H1 (cell line): ENCODE results near the gene CD28. TPM values are rescaled to one million over a fixed set of nuclear protein-coding genes. Genes with fewer than 3 reads are reported as not detected.

Experiments
- CTCF ChIA-PET: fragments of 300-600 bp; sonication (Branson Sonifier 250); formaldehyde crosslinking; loops from one replicate; lab custom pipeline; 2021; ENCODE audit not compliant: partially characterized antibody; lab: Charles Lee
- POLR2A ChIA-PET: fragments of 300-600 bp; sonication (Branson Sonifier 250); formaldehyde crosslinking; loops from one replicate; lab custom pipeline; 2021; ENCODE audit warnings: inconsistent platforms; ENCODE audit not compliant: partially characterized antibody; lab: Charles Lee
- DNase-seq, 2 experiments: peaks; one replicate each; pipeline versions ENCODE4 v3.0.0 to v3.0.0-alpha.2; 2010 to 2022; ENCODE audit warnings: low spot score in 2 of 2, low read depth in 1 of 2, mixed read lengths in 1 of 2
- FAIRE-seq: peaks from 2 replicates; lab custom pipeline; 2011; peaks lifted over from hg19 to GRCh38; lab: Jason Lieb, UNC
- H2AFZ ChIP-seq: 2 replicates; pipeline ENCODE4 v1.8.1; 2012; ENCODE audit warnings: low read length, inconsistent platforms
- H2AK5ac ChIP-seq: 2 replicates; pipeline ENCODE4 v1.6.1; 2013; ENCODE audit warnings: low read depth, low read length
- H2BK120ac ChIP-seq: replicated peaks from 2 replicates; pipeline ENCODE3; 2013; ENCODE audit warnings: low read depth, low read length, inconsistent platforms
- H2BK12ac ChIP-seq: 2 replicates; pipeline ENCODE4 v1.6.1; 2013; ENCODE audit warnings: low read depth, low read length
- H2BK15ac ChIP-seq: 2 replicates; pipeline ENCODE4 v1.6.1; 2013; ENCODE audit warnings: low read length
- H2BK20ac ChIP-seq: 2 replicates; pipeline ENCODE4 v1.6.1; 2013; ENCODE audit warnings: low read length
- H2BK5ac ChIP-seq: 2 replicates; pipeline ENCODE4 v1.6.1; 2013; ENCODE audit warnings: low read depth, low read length
- H3K14ac ChIP-seq: 2 replicates; pipeline ENCODE4 v1.6.1; 2013; ENCODE audit warnings: inconsistent platforms; ENCODE audit not compliant: insufficient read length
- H3K18ac ChIP-seq: 2 replicates; pipeline ENCODE4 v1.6.1; 2013; ENCODE audit warnings: low read length; ENCODE audit errors: extremely low read depth
- H3K23ac ChIP-seq: 2 replicates; pipeline ENCODE4 v1.6.1; 2013; ENCODE audit warnings: inconsistent platforms; ENCODE audit not compliant: insufficient read length
- H3K23me2 ChIP-seq: 2 replicates; pipeline ENCODE4 v1.6.1; 2013; ENCODE audit warnings: low read depth, low read length
- H3K27ac ChIP-seq: 2 replicates; pipeline ENCODE4 v1.6.1; 2011; ENCODE audit warnings: low read depth, low read length, inconsistent platforms
- H3K27me3 ChIP-seq, 4 experiments: replicated peaks in 1 of 4; 1 replicate in 1 of 4; 2 replicates in 3 of 4; pipeline versions ENCODE4 v1.6.1 to v1.8.1; 2011 to 2013; ENCODE audit warnings: low read length in 3 of 4, mild to moderate bottlenecking in 3 of 4, inconsistent platforms in 2 of 4, mixed read lengths in 2 of 4, moderate library complexity in 1 of 4; ENCODE audit not compliant: control insufficient read depth in 3 of 4, insufficient read depth in 3 of 4; ENCODE audit errors: extremely low read depth in 1 of 4
- H3K36me3 ChIP-seq, 4 experiments: 2 replicates each; pipeline versions ENCODE4 v1.6.1 to v1.8.1; 2011 to 2013; ENCODE audit warnings: mild to moderate bottlenecking in 4 of 4, low read length in 3 of 4, moderate library complexity in 2 of 4, control low read depth in 1 of 4, inconsistent platforms in 1 of 4; ENCODE audit not compliant: insufficient read depth in 4 of 4, control insufficient read depth in 2 of 4
- H3K4ac ChIP-seq: replicated peaks from 2 replicates; pipeline ENCODE3; 2013; ENCODE audit warnings: low read length, low read depth, mixed read lengths, inconsistent platforms; ENCODE audit not compliant: insufficient read length
- H3K4me1 ChIP-seq, 4 experiments: replicated peaks in 1 of 4; 1 replicate in 1 of 4; 2 replicates in 3 of 4; pipeline versions ENCODE4 v1.6.1 to v1.8.1; 2011 to 2013; ENCODE audit warnings: low read length in 3 of 4, inconsistent platforms in 2 of 4, mixed read lengths in 1 of 4; ENCODE audit not compliant: insufficient read depth in 4 of 4, control insufficient read depth in 3 of 4
- H3K4me2 ChIP-seq, 2 experiments: 2 replicates each; pipeline versions ENCODE4 v1.6.1 to v1.8.1; 2011 to 2013; ENCODE audit warnings: low read depth in 2 of 2, low read length in 2 of 2, control low read depth in 1 of 2, inconsistent platforms in 1 of 2, mild to moderate bottlenecking in 1 of 2; ENCODE audit not compliant: insufficient read depth in 1 of 2
- H3K4me3 ChIP-seq, 4 experiments: fragments of 200-600, 300-600 bp in 1 of 4; sonication (generic), shearing (Covaris generic), sonication (Bioruptor Twin) in 1 of 4; 2 replicates each; pipeline versions ENCODE4 v1.5.1 to v1.8.1; 2011 to 2016; ENCODE audit warnings: low read length in 4 of 4, low read depth in 3 of 4, control low read depth in 2 of 4, inconsistent platforms in 2 of 4, mild to moderate bottlenecking in 2 of 4, mixed read lengths in 1 of 4, moderate library complexity in 1 of 4; ENCODE audit not compliant: insufficient read depth in 2 of 4; ENCODE audit errors: extremely low read depth in 1 of 4
- H3K56ac ChIP-seq: replicated peaks from 2 replicates; pipeline ENCODE3; 2013; ENCODE audit warnings: low read depth, mild to moderate bottlenecking, mixed read lengths, low read length, inconsistent platforms; ENCODE audit not compliant: insufficient read length
- H3K79me1 ChIP-seq: 2 replicates; pipeline ENCODE4 v1.6.1; 2013; ENCODE audit warnings: low read depth, low read length, control low read depth
- H3K79me2 ChIP-seq, 2 experiments: 2 replicates each; pipeline versions ENCODE4 v1.6.1 to v1.8.1; 2012 to 2013; ENCODE audit warnings: low read length in 2 of 2, mild to moderate bottlenecking in 2 of 2, inconsistent platforms in 1 of 2; ENCODE audit not compliant: insufficient read depth in 2 of 2, control insufficient read depth in 1 of 2
- H3K9ac ChIP-seq, 4 experiments: replicated peaks in 1 of 4; 1 replicate in 1 of 4; 2 replicates in 3 of 4; pipeline versions ENCODE4 v1.6.1 to v1.8.1; 2011 to 2013; ENCODE audit warnings: low read depth in 3 of 4, low read length in 3 of 4, control low read depth in 2 of 4, mild to moderate bottlenecking in 2 of 4, moderate library complexity in 2 of 4, inconsistent platforms in 1 of 4; ENCODE audit errors: extremely low read depth in 1 of 4
- H3K9me3 ChIP-seq, 2 experiments: 2 replicates each; pipeline versions ENCODE4 v1.6.1 to v1.8.1; 2012 to 2013; ENCODE audit warnings: mild to moderate bottlenecking in 2 of 2, moderate library complexity in 2 of 2, control low read depth in 1 of 2, inconsistent platforms in 1 of 2, low read depth in 1 of 2, low read length in 1 of 2, mixed read lengths in 1 of 2; ENCODE audit not compliant: insufficient read depth in 2 of 2
- H4K20me1 ChIP-seq, 2 experiments: replicated peaks in 1 of 2; 2 replicates each; pipeline versions ENCODE3 to v1.8.1; 2011 to 2013; ENCODE audit warnings: inconsistent platforms in 2 of 2, low read length in 2 of 2, mild to moderate bottlenecking in 1 of 2; ENCODE audit not compliant: insufficient read depth in 2 of 2, control insufficient read depth in 1 of 2
- H4K5ac ChIP-seq: 2 replicates; pipeline ENCODE4 v1.6.1; 2013; ENCODE audit warnings: low read length, low read depth, mixed read lengths, inconsistent platforms; ENCODE audit not compliant: insufficient read length
- H4K8ac ChIP-seq: 2 replicates; pipeline ENCODE4 v1.8.0; 2013; ENCODE audit warnings: mild to moderate bottlenecking, moderate library complexity, low read length, inconsistent platforms; ENCODE audit not compliant: insufficient read depth; ENCODE audit errors: extremely low read depth
- H4K91ac ChIP-seq: replicated peaks from 2 replicates; pipeline ENCODE3; 2013; ENCODE audit warnings: low read length, mixed read lengths, inconsistent platforms; ENCODE audit not compliant: insufficient read length
- CBX5 ChIP-seq: fragments of 300-800, 300-1000 bp; sonication (generic); IDR thresholded peaks from 2 replicates; pipeline ENCODE4 v1.7.1; 2016; ENCODE audit warnings: antibody characterized with exemption, low read length, low read depth
- CBX8 ChIP-seq: fragments of 300-800, 300-1000 bp; sonication (generic); IDR thresholded peaks from 2 replicates; pipeline ENCODE4 v1.7.1; 2016; ENCODE audit warnings: low read depth, low read length, borderline replicate concordance
- CHD2 ChIP-seq: IDR thresholded peaks from 2 replicates; pipeline ENCODE4 v1.6.1; 2012; ENCODE audit warnings: low read length, improper control_type of control experiment
- GTF2F1 ChIP-seq: IDR thresholded peaks from 2 replicates; pipeline ENCODE4 v1.6.1; 2012; ENCODE audit warnings: low read depth, low read length, improper control_type of control experiment, borderline replicate concordance
- HDAC6 ChIP-seq: IDR thresholded peaks from one replicate; pipeline ENCODE4 v1.7.1; 2012; ENCODE audit warnings: low read depth, mild to moderate bottlenecking, inconsistent platforms, low read length, moderate library complexity
- NANOG ChIP-seq: IDR thresholded peaks from 2 replicates; pipeline ENCODE4 v1.6.1; 2011; ENCODE audit warnings: low read length, low read depth, mild to moderate bottlenecking, inconsistent platforms; ENCODE audit not compliant: insufficient read depth, poor library complexity, severe bottlenecking
- PHF8 ChIP-seq: fragments of 200-600 bp; sonication (generic); conservative IDR thresholded peaks from 2 replicates; pipeline ENCODE4 v1.7.1; 2012; ENCODE audit warnings: low read depth, mild to moderate bottlenecking, inconsistent platforms, low read length, moderate library complexity
- SIRT6 ChIP-seq: IDR thresholded peaks from one replicate; pipeline ENCODE4 v1.7.1; 2012; ENCODE audit warnings: low read length, inconsistent platforms
- TAF7 ChIP-seq: optimal IDR thresholded peaks from 2 replicates; pipeline ENCODE3; 2011; ENCODE audit warnings: low read depth, mild to moderate bottlenecking, inconsistent platforms, low read length, moderate library complexity, borderline replicate concordance
- TCF12 ChIP-seq: IDR thresholded peaks from 2 replicates; pipeline ENCODE4 v1.6.1; 2011; ENCODE audit warnings: low read depth, mild to moderate bottlenecking, low read length
- WGBS, 2 experiments: shearing (Covaris generic) in 1 of 2; methylation state at CpG; one replicate each; pipeline versions ENCODE4 v1.1.6 to v1.1.7; 2013 to 2015; ENCODE audit warnings: low lambda C conversion rate in 2 of 2, mixed read lengths in 2 of 2, inconsistent platforms in 1 of 2, low coverage in 1 of 2, missing lambda C conversion rate in 1 of 2; ENCODE audit not compliant: insufficient replicate concordance in 2 of 2, insufficient coverage in 1 of 2, insufficient read length in 1 of 2; ENCODE audit errors: extremely low coverage in 1 of 2, missing lambda C conversion rate in 1 of 2; 5-methylcytosine and 5-hydroxymethylcytosine counted together
- polyA plus RNA-seq, 7 experiments: library from polyadenylated mRNA; depleted of rRNA in 3 of 7; stranded (reverse) in 5 of 7; unstranded in 2 of 7; fragments of >200 nt in 5 of 7; fragments of 200-250 nt in 2 of 7; gene quantifications; 1 replicate in 5 of 7; 2 replicates in 1 of 7; 4 replicates in 1 of 7; pipeline versions ENCODE4 v1.2.1 to v1.2.3, GENCODE V29; 2011 to 2013; ENCODE audit warnings: missing spikeins in 2 of 7, mixed read lengths in 2 of 7
- total RNA-seq: library from RNA; stranded (reverse); fragmentation: NEBNext Ultra II Directional; extraction: Animal tissue kit (Norgen Biotek cat#: 25700); gene quantifications from 2 replicates; pipeline ENCODE4 v1.2.1, GENCODE V29; 2021
- TF ChIP-seq, protein P1 (sequence below), 3 experiments: IDR thresholded peaks; 1 replicate in 2 of 3; 2 replicates in 1 of 3; pipeline versions ENCODE4 v1.5.1 to v1.6.1; 2011; ENCODE audit warnings: low read length in 3 of 3, mild to moderate bottlenecking in 3 of 3, inconsistent platforms in 2 of 3, low read depth in 1 of 3, moderate library complexity in 1 of 3; ENCODE audit not compliant: insufficient read depth in 1 of 3; ENCODE audit errors: control extremely low read depth in 1 of 3

Gene CD28
- total and polyA plus RNA-seq, 2 of the 8 experiments (the other 6 are each of a cell fraction or from before 2014, with no cell fraction given), result not detected

DNA sequence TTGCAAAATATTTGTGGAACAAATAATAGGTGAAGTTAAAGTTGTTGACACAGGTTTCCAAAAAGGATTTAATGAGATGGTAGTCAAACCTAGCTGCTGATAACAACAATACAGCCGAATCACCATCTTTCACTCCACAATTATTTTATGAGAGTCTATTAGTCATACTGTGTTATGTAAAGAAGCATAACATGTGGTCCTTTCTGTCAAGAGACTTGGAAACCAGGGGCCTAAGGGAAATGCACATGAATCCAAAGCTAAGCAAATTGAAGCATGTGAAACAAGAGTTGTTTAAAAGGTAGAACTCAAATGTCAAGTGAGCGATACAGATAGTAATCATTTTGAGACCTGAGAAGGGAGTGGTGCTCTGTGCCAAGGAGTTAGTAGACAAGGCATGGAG, 16.0 kb downstream of the CD28 start:
- H2BK120ac ChIP-seq, result no peak overlapping the region
- H2BK12ac ChIP-seq, result no peak overlapping the region
- H2BK5ac ChIP-seq, result peak overlapping the region; percentile 92; the same call in 1 of the 2 replicates
- no peaks in the 10 kb centered on the region for H3K9me3 ChIP-seq
- ChIA-PET CTCF (interaction anchor here (0.7 to 1.6 kb wide), 3 partner anchors 41 to 153 kb away, joined by 3 to 5 read pairs (median 3); no protein-coding TSS in a partner anchor), POLR2A (no interaction called here)
- H3K4me2 ChIP-seq, result peak overlapping the region; percentile 37 to 53; a peak in 3 of 4 replicates
- H3K4me1 ChIP-seq, result peaks cover 1 to 19% (median 12%) of the 10 kb centered on the region in 4 experiments; a peak in 4 of 7 replicates
- H3K56ac ChIP-seq, result no peak overlapping the region
- peak overlapping the region; percentile 20 for H4K91ac ChIP-seq
- H4K8ac ChIP-seq, result no peak overlapping the region
- H2AK5ac ChIP-seq, result 0 out of 2 replicates have a peak overlapping the region, but pooled peaks have one; percentile 14
- WGBS, 2 experiments, result 53% methylated on average over 2 of the region's 2 CpGs; no CpG with 5 or more reads in 1 of the 2 experiments
- 0 out of 2 replicates have a peak overlapping the region, but pooled peaks have one; percentile 67 for H2BK20ac ChIP-seq
- FAIRE-seq (no peak), DNase-seq (no peak)
- H3K36me3 ChIP-seq, result no peaks in the 10 kb centered on the region
- H3K18ac ChIP-seq, result peak overlapping the region; percentile 93
- H3K27me3 ChIP-seq, result no peaks in the 10 kb centered on the region
- no peak overlapping the region for H3K14ac ChIP-seq
- 0 out of 2 replicates have a peak overlapping the region, but pooled peaks have one; percentile 84 for H2AFZ ChIP-seq
- no peak overlapping the region for H3K23ac ChIP-seq
- peak overlapping the region; percentile 41; the same call in 1 of the 2 replicates for H3K27ac ChIP-seq
- H3K9ac ChIP-seq, result no peak overlapping the region
- no peak overlapping the region for H3K4me3 ChIP-seq
- H3K4ac ChIP-seq, result no peak overlapping the region
- H3K23me2 ChIP-seq, result no peaks in the 10 kb centered on the region
- H4K5ac ChIP-seq, result peak overlapping the region; percentile 82
- no peaks in the 10 kb centered on the region for H3K79me2 ChIP-seq
- no peak overlapping the region for H2BK15ac ChIP-seq
- H3K79me1 ChIP-seq, result no peaks in the 10 kb centered on the region
- H4K20me1 ChIP-seq, result no peaks in the 10 kb centered on the region
- no peak for TF ChIP-seq TCF12
- TF ChIP-seq SIRT6, result no peak
- TF ChIP-seq CBX8, result no peak
- TF ChIP-seq CBX5, result no peak
- TF ChIP-seq, protein P1, sequence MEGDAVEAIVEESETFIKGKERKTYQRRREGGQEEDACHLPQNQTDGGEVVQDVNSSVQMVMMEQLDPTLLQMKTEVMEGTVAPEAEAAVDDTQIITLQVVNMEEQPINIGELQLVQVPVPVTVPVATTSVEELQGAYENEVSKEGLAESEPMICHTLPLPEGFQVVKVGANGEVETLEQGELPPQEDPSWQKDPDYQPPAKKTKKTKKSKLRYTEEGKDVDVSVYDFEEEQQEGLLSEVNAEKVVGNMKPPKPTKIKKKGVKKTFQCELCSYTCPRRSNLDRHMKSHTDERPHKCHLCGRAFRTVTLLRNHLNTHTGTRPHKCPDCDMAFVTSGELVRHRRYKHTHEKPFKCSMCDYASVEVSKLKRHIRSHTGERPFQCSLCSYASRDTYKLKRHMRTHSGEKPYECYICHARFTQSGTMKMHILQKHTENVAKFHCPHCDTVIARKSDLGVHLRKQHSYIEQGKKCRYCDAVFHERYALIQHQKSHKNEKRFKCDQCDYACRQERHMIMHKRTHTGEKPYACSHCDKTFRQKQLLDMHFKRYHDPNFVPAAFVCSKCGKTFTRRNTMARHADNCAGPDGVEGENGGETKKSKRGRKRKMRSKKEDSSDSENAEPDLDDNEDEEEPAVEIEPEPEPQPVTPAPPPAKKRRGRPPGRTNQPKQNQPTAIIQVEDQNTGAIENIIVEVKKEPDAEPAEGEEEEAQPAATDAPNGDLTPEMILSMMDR (IDR thresholded peaks at IDR 0.05; ENCODE audit: control extremely low read depth in 1 of 3, insufficient read depth in 1 of 3, low read depth in 1 of 3, low read length in 3 of 3), result no peak
- no peak for TF ChIP-seq TAF7
- no peak for TF ChIP-seq PHF8
- TF ChIP-seq HDAC6, result no peak
- no peak for TF ChIP-seq NANOG
- no peak for TF ChIP-seq GTF2F1
- TF ChIP-seq CHD2, result no peak
